Activated CD4-positive, alpha-beta memory T cell treated with anti-CD3 and anti-CD28 coated beads for 36 hours (primary cell): ENCODE data around the gene SPRY4. TPM values are rescaled to one million over a fixed set of nuclear protein-coding genes. Genes with fewer than 3 reads are reported as not detected.
"Not testable (repeated sequence)": the region's sequence is repeated elsewhere in the genome, so short reads cannot be mapped to it uniquely, and the experiment has no call there.

Experiments
- CTCF ChIA-PET: fragments of 350-600 bp; sonication (Branson Sonifier 250); formaldehyde crosslinking; loops from one replicate; lab custom pipeline; 2021; ENCODE audit warnings: antibody characterized with exemption, inconsistent platforms; lab: Charles Lee
- POLR2A ChIA-PET: fragments of 350-600 bp; sonication (Branson Sonifier 250); formaldehyde crosslinking; loops from one replicate; lab custom pipeline; 2021; ENCODE audit warnings: antibody characterized with exemption; lab: Charles Lee
- DNase-seq: peaks from one replicate; pipeline ENCODE4 v3.0.0-alpha.2; 2020
- H3K27ac Mint-ChIP-seq: one replicate; pipeline ENCODE4 v1.8.0; 2021; ENCODE audit warnings: mixed read lengths
- H3K27me3 Mint-ChIP-seq: one replicate; pipeline ENCODE4 v1.8.0; 2021; ENCODE audit warnings: mixed read lengths
- H3K36me3 Mint-ChIP-seq: one replicate; pipeline ENCODE4 v1.8.0; 2021; ENCODE audit warnings: mixed read lengths
- H3K4me1 Mint-ChIP-seq: one replicate; pipeline ENCODE4 v1.8.0; 2021; ENCODE audit warnings: low read depth, mixed read lengths
- H3K4me3 Mint-ChIP-seq: one replicate; pipeline ENCODE4 v1.8.0; 2021; ENCODE audit warnings: mild to moderate bottlenecking, mixed read lengths
- H3K9me3 Mint-ChIP-seq: one replicate; pipeline ENCODE4 v1.8.0; 2021; ENCODE audit warnings: mixed read lengths
- intact Hi-C: fragments of 100-400 bp; cut with micrococcal nuclease; formaldehyde crosslinking; loops from one replicate; pipeline ENCODE4 v1.15.1; 2023
- total RNA-seq, 2 experiments: library from RNA; stranded (reverse); gene quantifications; one replicate each; pipeline ENCODE4 v1.2.3, GENCODE V29; 2021

Gene SPRY4
- total RNA-seq, 2 experiments from 2014 or later = 1.1 to 1.2 TPM

GRCh38 chr5:142264084-142264483, 60.7 kb downstream of the SPRY4 start:
- CTCF ChIA-PET = interaction anchor here (0.5 kb wide), 1 partner anchor 38 kb away, joined by 5 read pairs; no protein-coding TSS in a partner anchor
- H3K9me3 Mint-ChIP-seq, H3K36me3 Mint-ChIP-seq, H3K4me1 Mint-ChIP-seq, intact Hi-C loops, H3K4me3 Mint-ChIP-seq, DNase-seq, H3K27ac Mint-ChIP-seq, POLR2A ChIA-PET, H3K27me3 Mint-ChIP-seq: not testable (repeated sequence)

GRCh38 chr5:142263346-142263745, 61.5 kb downstream of the SPRY4 start:
- Mint-ChIP-seq H3K27ac (no peak overlapping the region), H3K36me3 (no peaks in the 10 kb centered on the region), H3K4me1 (no peaks in the 10 kb centered on the region), H3K9me3 (no peaks in the 10 kb centered on the region), H3K27me3 (no peaks in the 10 kb centered on the region), H3K4me3 (no peak overlapping the region)
- CTCF ChIA-PET = interaction anchor here (0.5 to 1.0 kb wide), 3 partner anchors 39 to 436 kb away, joined by 3 to 5 read pairs (median 3); no protein-coding TSS in a partner anchor
- DNase-seq = no peak
- intact Hi-C loops = no loop called here
- POLR2A ChIA-PET = no interaction called here

GRCh38 chr5:142262683-142263082, 62.1 kb downstream of the SPRY4 start:
- Mint-ChIP-seq H3K9me3 (no peaks in the 10 kb centered on the region), H3K4me1 (no peaks in the 10 kb centered on the region), H3K36me3 (no peaks in the 10 kb centered on the region), H3K4me3 (no peak overlapping the region), H3K27me3 (no peaks in the 10 kb centered on the region), H3K27ac (no peak overlapping the region)
- intact Hi-C loops = no loop called here
- ChIA-PET CTCF (interaction anchor here (0.8 to 1.0 kb wide), 2 partner anchors 287 to 437 kb away, joined by 3 read pairs; no protein-coding TSS in a partner anchor), POLR2A (no interaction called here)
- no peak for DNase-seq

Other genes with a start within 250 kb of the SPRY4 start
- gene NDFIP1, start 216.2 kb downstream of the SPRY4 start, total RNA-seq = 10 to 100 TPM; 74.6 to 76.4 TPM